GM23338 (cell line): ENCODE data around the gene PGBD5. TPM values are rescaled to one million over a fixed set of nuclear protein-coding genes. Genes with fewer than 3 reads are reported as not detected.

Experiments used
- ATAC-seq: fragments of 200-7000 bp; cut with Tn5 transposase; 3 replicates; pipeline ENCODE4 v1.9.1; 2020
- DNase-seq: peaks from one replicate; pipeline ENCODE4 v3.0.0-alpha.2; 2015; ENCODE audit warnings: low spot score
- H2AFZ ChIP-seq: fragments of 200-600 bp; sonication (generic); 2 replicates; pipeline ENCODE4 v1.8.0; 2016; ENCODE audit warnings: antibody characterized with exemption, mild to moderate bottlenecking, moderate library complexity
- H3F3A ChIP-seq: fragments of 200-600 bp; sonication (generic); replicated peaks from 2 replicates; pipeline ENCODE4 v1.8.0; 2017; ENCODE audit warnings: antibody characterized with exemption, mixed run types, low read depth
- H3K27ac ChIP-seq: fragments of 200-600 bp; sonication (generic); 2 replicates; pipeline ENCODE4 v1.6.1; 2016; ENCODE audit warnings: low read depth
- H3K27me3 ChIP-seq: fragments of 200-600 bp; sonication (generic); 2 replicates; pipeline ENCODE4 v1.8.0; 2016; ENCODE audit warnings: mild to moderate bottlenecking, mixed run types, moderate library complexity; ENCODE audit not compliant: insufficient read depth
- H3K36me3 ChIP-seq: fragments of 200-600 bp; sonication (generic); 2 replicates; pipeline ENCODE4 v1.8.0; 2016; ENCODE audit warnings: mild to moderate bottlenecking; ENCODE audit not compliant: insufficient read depth
- H3K4me1 ChIP-seq: fragments of 200-600 bp; sonication (generic); 2 replicates; pipeline ENCODE4 v1.8.0; 2016; ENCODE audit warnings: mild to moderate bottlenecking, moderate library complexity; ENCODE audit not compliant: insufficient read depth
- H3K4me2 ChIP-seq: fragments of 200-600 bp; sonication (generic); 2 replicates; pipeline ENCODE4 v1.7.1; 2017; ENCODE audit warnings: mixed run types
- H3K4me3 ChIP-seq: fragments of 200-600 bp; sonication (generic); 2 replicates; pipeline ENCODE4 v1.6.1; 2016; ENCODE audit warnings: mixed run types
- H3K79me2 ChIP-seq: fragments of 200-600 bp; sonication (generic); replicated peaks from 2 replicates; pipeline ENCODE4 v1.8.0; 2017; ENCODE audit warnings: mild to moderate bottlenecking; ENCODE audit not compliant: insufficient read depth
- H3K9me2 ChIP-seq: fragments of 200-600 bp; sonication (generic); 2 replicates; pipeline ENCODE4 v1.8.0; 2017; ENCODE audit not compliant: insufficient read depth
- H4K20me1 ChIP-seq: fragments of 200-600 bp; sonication (generic); replicated peaks from 2 replicates; pipeline ENCODE4 v1.8.0; 2017; ENCODE audit warnings: mild to moderate bottlenecking; ENCODE audit not compliant: insufficient read depth
- H3K27ac Mint-ChIP-seq: 2 replicates; pipeline ENCODE4 v1.8.0; 2020; ENCODE audit warnings: inconsistent platforms, mild to moderate bottlenecking, moderate library complexity, mixed read lengths
- H3K27me3 Mint-ChIP-seq: 3 replicates; pipeline ENCODE4 v1.8.0; 2022; ENCODE audit warnings: low read depth, mild to moderate bottlenecking, moderate library complexity, mixed read lengths, inconsistent platforms; ENCODE audit not compliant: insufficient read depth, poor library complexity
- H3K36me3 Mint-ChIP-seq: 3 replicates; pipeline ENCODE4 v1.8.0; 2021; ENCODE audit warnings: low read depth, mild to moderate bottlenecking, inconsistent platforms, moderate library complexity, mixed read lengths
- H3K4me1 Mint-ChIP-seq: 3 replicates; pipeline ENCODE4 v1.8.0; 2020; ENCODE audit warnings: mild to moderate bottlenecking, inconsistent platforms, mixed read lengths
- H3K4me3 Mint-ChIP-seq: 3 replicates; pipeline ENCODE4 v1.8.0; 2021; ENCODE audit warnings: moderate library complexity, mild to moderate bottlenecking, inconsistent platforms, mixed read lengths
- H3K9me3 Mint-ChIP-seq: 3 replicates; pipeline ENCODE4 v1.8.0; 2020; ENCODE audit warnings: moderate library complexity, mild to moderate bottlenecking, inconsistent platforms, mixed read lengths
- CREB1 ChIP-seq: fragments of 250-450 bp; sonication (Bioruptor Pico); IDR thresholded peaks from 2 replicates; pipeline ENCODE4 v1.5.0; 2020; ENCODE audit warnings: low read depth, mild to moderate bottlenecking, moderate library complexity
- CTCF ChIP-seq, 2 experiments: fragments of 200-600 bp in 1 of 2; sonication (generic) in 1 of 2; conservative IDR thresholded peaks; 2 replicates each; pipeline versions ENCODE4 v1.5.1 to v1.6.1; 2016 to 2017; ENCODE audit warnings: antibody characterized with exemption in 2 of 2, low read depth in 2 of 2, mild to moderate bottlenecking in 2 of 2, moderate library complexity in 1 of 2
- ETS1 ChIP-seq: IDR thresholded peaks from 2 replicates; pipeline ENCODE4 v1.6.1; 2016; ENCODE audit warnings: antibody characterized with exemption
- EZH2 ChIP-seq: fragments of 200-600 bp; sonication (generic); IDR thresholded peaks from one replicate; pipeline ENCODE4 v1.8.0; 2017; ENCODE audit warnings: antibody characterized with exemption, mild to moderate bottlenecking, low read depth; ENCODE audit not compliant: unreplicated experiment
- EZH2phosphoT487 ChIP-seq: fragments of 200-600 bp; sonication (generic); IDR thresholded peaks from one replicate; pipeline ENCODE4 v1.8.1; 2018; ENCODE audit warnings: antibody characterized with exemption; ENCODE audit not compliant: unreplicated experiment
- JUNB ChIP-seq: IDR thresholded peaks from one replicate; pipeline ENCODE4 v1.6.1; 2016; ENCODE audit warnings: antibody characterized with exemption; ENCODE audit not compliant: unreplicated experiment
- NANOG ChIP-seq: IDR thresholded peaks from 2 replicates; pipeline ENCODE4 v1.6.1; 2016; ENCODE audit warnings: antibody characterized with exemption, borderline replicate concordance
- POLR2AphosphoS5 ChIP-seq: IDR thresholded peaks from 2 replicates; pipeline ENCODE4 v1.6.1; 2016; ENCODE audit warnings: antibody characterized with exemption, low read depth
- REST ChIP-seq: IDR thresholded peaks from one replicate; pipeline ENCODE4 v1.6.1; 2018; ENCODE audit warnings: antibody characterized with exemption; ENCODE audit not compliant: unreplicated experiment
- STAT1 ChIP-seq: IDR thresholded peaks from one replicate; pipeline ENCODE4 v1.6.1; 2016; ENCODE audit warnings: antibody characterized with exemption; ENCODE audit not compliant: unreplicated experiment
- ZNF114 ChIP-seq: fragments of 250-450 bp; sonication (Bioruptor Pico); IDR thresholded peaks from 2 replicates; pipeline ENCODE4 v1.5.0; 2020; ENCODE audit warnings: mild to moderate bottlenecking, moderate library complexity
- ZNF331 ChIP-seq: fragments of 250-450 bp; sonication (Bioruptor Pico); IDR thresholded peaks from 2 replicates; pipeline ENCODE4 v1.5.0; 2020; ENCODE audit warnings: low read depth, mild to moderate bottlenecking, moderate library complexity
- polyA plus RNA-seq: library from polyadenylated mRNA; unstranded; fragments of >200 nt; fragmentation: Nextera tagmentation; extraction: Ambion mirVana; gene quantifications from 2 replicates; pipeline ENCODE4 v1.2.1, GENCODE V29; 2016
- total RNA-seq: library from RNA; depleted of rRNA; stranded (reverse); fragments of >200 nt; shearing (Covaris generic); gene quantifications from 2 replicates; pipeline ENCODE4 v1.2.3, GENCODE V29; 2014

Gene PGBD5
- total and polyA plus RNA-seq, 2 experiments from 2014 or later, result 3.4 to 16.6 TPM

GRCh38 chr1:230285351-230285750 is 140.8 kb downstream of the PGBD5 start:
- Histone ChIP-seq H3K79me2 (no peaks in the 10 kb centered on the region), H3K4me3 (no peak overlapping the region), H3K4me1 (no peaks in the 10 kb centered on the region), H3K4me2 (no peak overlapping the region), H2AFZ (no peak overlapping the region), H3K27me3 (no peaks in the 10 kb centered on the region), H3K27ac (no peak overlapping the region), H3K9me2 (no peaks in the 10 kb centered on the region), H3K36me3 (no peaks in the 10 kb centered on the region), H3F3A (no peaks in the 10 kb centered on the region), H4K20me1 (no peaks in the 10 kb centered on the region)
- H3K9me3 Mint-ChIP-seq, result no peaks in the 10 kb centered on the region
- no peak for DNase-seq
- H3K36me3 Mint-ChIP-seq, result no peaks in the 10 kb centered on the region; the same call in 2 of the 3 replicates
- TF ChIP-seq ETS1 (no peak), EZH2 (no peak), JUNB (no peak), ZNF114 (CRISPR knock-in tag) (no peak), ZNF331 (CRISPR knock-in tag) (no peak), CREB1 (CRISPR knock-in tag) (no peak), EZH2phosphoT487 (no peak), POLR2AphosphoS5 (no peak)
- no peak overlapping the region for H3K4me3 Mint-ChIP-seq
- peaks cover 9% of the 10 kb centered on the region for H3K27me3 Mint-ChIP-seq
- ATAC-seq, result no peak
- peaks cover 13% of the 10 kb centered on the region for H3K4me1 Mint-ChIP-seq
- no peak overlapping the region for H3K27ac Mint-ChIP-seq

- H3K9me3 Mint-ChIP-seq, result no peaks in the 10 kb centered on the region
Measured at GRCh38 chr1:230284891-230285290, 141.2 kb downstream of the PGBD5 start.

More at GRCh38 chr1:230284891-230285290, 141.2 kb downstream of the PGBD5 start:
- Mint-ChIP-seq H3K27ac (no peak overlapping the region), H3K27me3 (peaks cover 9% of the 10 kb centered on the region), H3K36me3 (no peaks in the 10 kb centered on the region; the same call in 2 of the 3 replicates), H3K4me1 (peaks cover 13% of the 10 kb centered on the region), H3K4me3 (no peak overlapping the region)
- no peaks in the 10 kb centered on the region for H3K4me1 ChIP-seq
- H3F3A ChIP-seq, result no peaks in the 10 kb centered on the region
- no peak overlapping the region for H3K4me3 ChIP-seq
- no peaks in the 10 kb centered on the region for H3K79me2 ChIP-seq
- no peak for DNase-seq
- no peak for TF ChIP-seq STAT1
- TF ChIP-seq ETS1, result no peak
- TF ChIP-seq CTCF (conservative IDR thresholded peaks at IDR 0.05; ENCODE audit: low read depth in 2 of 2), result no peak
- TF ChIP-seq ZNF331 (CRISPR knock-in tag), result no peak
- TF ChIP-seq REST, result no peak
- no peak for TF ChIP-seq CREB1 (CRISPR knock-in tag)
- no peak for TF ChIP-seq EZH2
- TF ChIP-seq NANOG, result no peak
- TF ChIP-seq ZNF114 (CRISPR knock-in tag), result no peak
- TF ChIP-seq JUNB, result no peak
- no peak overlapping the region for H2AFZ ChIP-seq
- H3K27ac ChIP-seq, result no peak overlapping the region
- no peaks in the 10 kb centered on the region for H4K20me1 ChIP-seq
- no peak overlapping the region for H3K4me2 ChIP-seq
- no peaks in the 10 kb centered on the region for H3K9me2 ChIP-seq
- no peak for ATAC-seq
- no peaks in the 10 kb centered on the region for H3K27me3 ChIP-seq
- H3K36me3 ChIP-seq, result no peaks in the 10 kb centered on the region
